Measurements from ENCODE around the gene SLC4A2. TPM values are rescaled to one million over a fixed set of nuclear protein-coding genes. Genes with fewer than 3 reads are reported as not detected.
A peak's percentile ranks its signal among the peaks of the same experiment; 100 is the strongest.

Gene SLC4A2
- total and polyA plus RNA-seq, 4 donors, result 27.5 to 98.8 (median 72.6) TPM

GRCh38 chr7:151048911-151049463 lies 10.4 kb upstream of the SLC4A2 start:
- Histone ChIP-seq H3K27ac (ENCODE audit: low read depth in 1 of 2, low read length in 2 of 2) (no peak overlapping the region), H3K9me3 (ENCODE audit: control insufficient read depth in 4 of 4, low read length in 3 of 4) (no peaks in the 10 kb centered on the region), H3K4me3 (ENCODE audit: low read depth in 1 of 3, low read length in 3 of 3) (no peak overlapping the region), H3K4me1 (ENCODE audit: control insufficient read depth in 4 of 4, insufficient read depth in 4 of 4, low read length in 3 of 4) (peaks cover 0 to 2% (median 0%) of the 10 kb centered on the region in 4 donors), H3K9ac (ENCODE audit: low read depth in 1 of 2, low read length in 2 of 2) (no peak overlapping the region), H3K27me3 (ENCODE audit: control insufficient read depth in 4 of 4, insufficient read depth in 4 of 4, low read length in 3 of 4) (no peaks in the 10 kb centered on the region), H3K36me3 (ENCODE audit: control insufficient read depth in 4 of 4, insufficient read depth in 3 of 4, low read depth in 1 of 4, low read length in 3 of 4) (peaks cover 0 to 8% (median 0%) of the 10 kb centered on the region in 4 donors)
- TF ChIP-seq YY1 (IDR thresholded peaks at IDR 0.05), result no peak
- TF ChIP-seq NR2F2 (IDR thresholded peaks at IDR 0.05), result no peak
- no peak for TF ChIP-seq RAD21 (IDR thresholded peaks at IDR 0.05)
- 89% methylated on average over 38 of the region's 38 CpGs for WGBS
- no peak for DNase-seq (ENCODE audit: low spot score)

- no peak overlapping the region for H3K27ac ChIP-seq (ENCODE audit: low read depth in 1 of 2, low read length in 2 of 2)
- H3K9ac ChIP-seq (ENCODE audit: low read depth in 1 of 2, low read length in 2 of 2), result no peak overlapping the region
- H3K4me3 ChIP-seq (ENCODE audit: low read depth in 1 of 3, low read length in 3 of 3), result no peak overlapping the region
- TF ChIP-seq REST (IDR thresholded peaks at IDR 0.05) (peak; percentile 97), GABPA (IDR thresholded peaks at IDR 0.05 in 1 of 2, conservative IDR thresholded peaks at IDR 0.05 in 1 of 2) (no peak)
- H3K9me3 ChIP-seq (ENCODE audit: control insufficient read depth in 4 of 4, low read length in 3 of 4), result no peaks in the 10 kb centered on the region
- no peaks in the 10 kb centered on the region for H3K27me3 ChIP-seq (ENCODE audit: control insufficient read depth in 4 of 4, insufficient read depth in 4 of 4, low read length in 3 of 4)
- H3K4me1 ChIP-seq (ENCODE audit: control insufficient read depth in 4 of 4, insufficient read depth in 4 of 4, low read length in 3 of 4), result peaks cover 0 to 2% (median 0%) of the 10 kb centered on the region in 4 donors
- H3K36me3 ChIP-seq (ENCODE audit: control insufficient read depth in 4 of 4, insufficient read depth in 3 of 4, low read depth in 1 of 4, low read length in 3 of 4), result peaks cover 0 to 3% (median 0%) of the 10 kb centered on the region in 4 donors
- DNase-seq (ENCODE audit: low spot score), result no peak
- 7% methylated on average over 50 of the region's 50 CpGs for WGBS
Observed at GRCh38 chr7:151051108-151051507, 8.3 kb upstream of the SLC4A2 start.

GRCh38 chr7:151053096-151053495 lies 6.3 kb upstream of the SLC4A2 start:
- WGBS, result 81% methylated on average over 4 of the region's 4 CpGs
- Histone ChIP-seq H3K4me3 (ENCODE audit: low read depth in 1 of 3, low read length in 3 of 3) (no peak overlapping the region), H3K36me3 (ENCODE audit: control insufficient read depth in 4 of 4, insufficient read depth in 3 of 4, low read depth in 1 of 4, low read length in 3 of 4) (no peaks in the 10 kb centered on the region), H3K9me3 (ENCODE audit: control insufficient read depth in 4 of 4, low read length in 3 of 4) (no peaks in the 10 kb centered on the region), H3K27ac (ENCODE audit: low read depth in 1 of 2, low read length in 2 of 2) (no peak overlapping the region), H3K27me3 (ENCODE audit: control insufficient read depth in 4 of 4, insufficient read depth in 4 of 4, low read length in 3 of 4) (no peaks in the 10 kb centered on the region), H3K9ac (ENCODE audit: low read depth in 1 of 2, low read length in 2 of 2) (no peak overlapping the region), H3K4me1 (ENCODE audit: control insufficient read depth in 4 of 4, insufficient read depth in 4 of 4, low read length in 3 of 4) (peaks cover 6 to 12% (median 9%) of the 10 kb centered on the region in 4 donors)
- DNase-seq (ENCODE audit: low spot score), result no peak
- TF ChIP-seq MAX (IDR thresholded peaks at IDR 0.05), result no peak
- TF ChIP-seq HNF4A (conservative IDR thresholded peaks at IDR 0.05), result no peak
- TF ChIP-seq EGR1 (IDR thresholded peaks at IDR 0.05; ENCODE audit: low read depth in 2 of 2), result no peak
- TF ChIP-seq NR2F2 (IDR thresholded peaks at IDR 0.05), result no peak
- TF ChIP-seq SP1 (IDR thresholded peaks at IDR 0.05), result no peak

- 88% methylated on average over 8 of the region's 8 CpGs for WGBS
- no peaks in the 10 kb centered on the region for H3K9me3 ChIP-seq (ENCODE audit: control insufficient read depth in 4 of 4, low read length in 3 of 4)
- no peak overlapping the region for H3K9ac ChIP-seq (ENCODE audit: low read depth in 1 of 2, low read length in 2 of 2)
- no peak overlapping the region for H3K4me3 ChIP-seq (ENCODE audit: low read depth in 1 of 3, low read length in 3 of 3)
- no peak overlapping the region for H3K27ac ChIP-seq (ENCODE audit: low read depth in 1 of 2, low read length in 2 of 2)
- H3K4me1 ChIP-seq (ENCODE audit: control insufficient read depth in 4 of 4, insufficient read depth in 4 of 4, low read length in 3 of 4), result peaks cover 6 to 17% (median 14%) of the 10 kb centered on the region in 4 donors
- no peaks in the 10 kb centered on the region for H3K36me3 ChIP-seq (ENCODE audit: control insufficient read depth in 4 of 4, insufficient read depth in 3 of 4, low read depth in 1 of 4, low read length in 3 of 4)
- no peak for DNase-seq (ENCODE audit: low spot score)
- no peaks in the 10 kb centered on the region for H3K27me3 ChIP-seq (ENCODE audit: control insufficient read depth in 4 of 4, insufficient read depth in 4 of 4, low read length in 3 of 4)
- no peak for TF ChIP-seq SP1 (IDR thresholded peaks at IDR 0.05)
- TF ChIP-seq YY1 (IDR thresholded peaks at IDR 0.05), result no peak
- no peak for TF ChIP-seq RXRA (IDR thresholded peaks at IDR 0.05)
- TF ChIP-seq FOXA1 (IDR thresholded peaks at IDR 0.05), result no peak
- no peak for TF ChIP-seq RAD21 (IDR thresholded peaks at IDR 0.05)
- TF ChIP-seq HNF4G (IDR thresholded peaks at IDR 0.05), result no peak
- TF ChIP-seq GABPA (IDR thresholded peaks at IDR 0.05 in 1 of 2, conservative IDR thresholded peaks at IDR 0.05 in 1 of 2), result no peak
- no peak for TF ChIP-seq MAX (IDR thresholded peaks at IDR 0.05)
- TF ChIP-seq CTCF (IDR thresholded peaks at IDR 0.05; ENCODE audit: low read depth, low read length, missing input control), result no peak
- TF ChIP-seq EGR1 (IDR thresholded peaks at IDR 0.05; ENCODE audit: low read depth in 2 of 2), result no peak
- TF ChIP-seq HNF4A (conservative IDR thresholded peaks at IDR 0.05), result no peak
- no peak for TF ChIP-seq ATF3 (IDR thresholded peaks at IDR 0.05)
- TF ChIP-seq FOXA2 (IDR thresholded peaks at IDR 0.05), result no peak
Observed at GRCh38 chr7:151053751-151054150, 5.6 kb upstream of the SLC4A2 start.
